ENCODE measurements around the gene FKBP6. TPM values are rescaled to one million over a fixed set of nuclear protein-coding genes. Genes with fewer than 3 reads are reported as not detected.
"Not testable (repeated sequence)": the region's sequence is repeated elsewhere in the genome, so short reads cannot be mapped to it uniquely, and the experiment has no call there.

FKBP6 gene
- total RNA-seq, 1 donor = not detected

GRCh38 chr7:73387908-73388414 is 60.0 kb downstream of the FKBP6 start:
- DNase-seq (ENCODE audit: low read depth in 2 of 3, low spot score in 2 of 3) = no peak

- DNase-seq (ENCODE audit: low read depth in 2 of 3, low spot score in 2 of 3) = no peak
Measured at GRCh38 chr7:73391396-73391795, 63.4 kb downstream of the FKBP6 start.

- no peak for DNase-seq (ENCODE audit: low read depth in 2 of 3, low spot score in 2 of 3)
Measured at GRCh38 chr7:73394422-73394821, 66.5 kb downstream of the FKBP6 start.

- no peak for DNase-seq (ENCODE audit: low read depth in 2 of 3, low spot score in 2 of 3)
Measured at GRCh38 chr7:73395538-73396503, 67.9 kb downstream of the FKBP6 start.

- DNase-seq (ENCODE audit: low read depth in 2 of 3, low spot score in 2 of 3) = peak in 1 of 3 donors; percentile 14
Measured at GRCh38 chr7:73397521-73398281, 69.7 kb downstream of the FKBP6 start.

- peak in 2 of 3 donors; percentile 50 to 71 for DNase-seq (ENCODE audit: low read depth in 2 of 3, low spot score in 2 of 3)
Measured at GRCh38 chr7:73399185-73400050, 71.5 kb downstream of the FKBP6 start.

GRCh38 chr7:73404860-73405259 is 76.9 kb downstream of the FKBP6 start:
- not testable (repeated sequence) for DNase-seq (ENCODE audit: low read depth in 2 of 3, low spot score in 2 of 3)

Small RNA genes lying within 50 kb of the gene (small RNA-seq; reads per million reads assigned to genes)
- gene RF00019 = not detected
- not detected for gene RNU6-1080P

Other genes starting within 250 kb of the FKBP6 start
- gene SPDYE9, start 242.1 kb upstream of the FKBP6 start, total RNA-seq = not detected
- gene NSUN5, start 19.3 kb upstream of the FKBP6 start, total RNA-seq = 44.2 TPM
- not detected for gene TRIM50, start 79 bp upstream of the FKBP6 start, total RNA-seq
- 0.54 TPM for gene FZD9, start 105.6 kb downstream of the FKBP6 start, total RNA-seq
- 22.9 TPM for gene BAZ1B, start 194.1 kb downstream of the FKBP6 start, total RNA-seq
- 16.4 TPM for gene BCL7B, start 229.5 kb downstream of the FKBP6 start, total RNA-seq

All from hematopoietic multipotent progenitor cell (in vitro differentiated cells).